Colonic mucosa (tissue), 4 donors: ENCODE results near the gene ESM1. TPM values are rescaled to one million over a fixed set of nuclear protein-coding genes. Genes with fewer than 3 reads are reported as not detected.

Experiments
- DNase-seq: peaks from one replicate; pipeline ENCODE4 v3.0.0-alpha.2; 2020
- H3K27ac ChIP-seq: fragments of 200-600 bp; one replicate; pipeline ENCODE4 v1.8.0; 2021
- H3K27me3 ChIP-seq: fragments of 200-600 bp; one replicate; pipeline ENCODE4 v1.8.0; 2021
- H3K36me3 ChIP-seq: fragments of 200-600 bp; one replicate; pipeline ENCODE4 v1.8.0; 2021
- H3K4me1 ChIP-seq: fragments of 200-600 bp; one replicate; pipeline ENCODE4 v1.8.0; 2021; ENCODE audit warnings: mild to moderate bottlenecking
- H3K4me3 ChIP-seq: fragments of 200-600 bp; one replicate; pipeline ENCODE4 v1.8.0; 2021
- H3K9ac ChIP-seq, 2 donors: one replicate each; pipeline ENCODE4 v1.7.0; 2013; ENCODE audit warnings: control low read depth in 2 of 2, low read depth in 2 of 2, low read length in 2 of 2
- H3K9me3 ChIP-seq: fragments of 200-600 bp; one replicate; pipeline ENCODE4 v1.8.0; 2021
- CTCF ChIP-seq: fragments of 200-600 bp; IDR thresholded peaks from one replicate; pipeline ENCODE4 v1.8.0; 2022; ENCODE audit warnings: antibody characterized with exemption, mild to moderate bottlenecking
- intact Hi-C: fragments of 100-400 bp; cut with DNase I; formaldehyde crosslinking; loops from one replicate; pipeline ENCODE4 v1.14.1; 2022
- total RNA-seq, 2 donors: library from RNA; stranded (reverse); fragmentation: NEBNext Ultra II Directional in 1 of 2; extraction: Animal tissue kit (Norgen Biotek cat#: 25700) in 1 of 2; gene quantifications; one replicate each; pipeline ENCODE4 v1.2.1, GENCODE V29; 2021
- donor health status: healthy.
- donor health status: DM: no; HTN: no; CAD: no.
- donor health status: DM: no; HTN: no; CAD: no.

ESM1 gene
- under 1 TPM in 1 of 2 donors, not detected in 1; 0.29 TPM for total RNA-seq

- Histone ChIP-seq H3K9ac (no peak within 1 kb of the TSS), H3K27me3 (no peaks in the 10 kb centered on the region), H3K4me1 (no peaks in the 10 kb centered on the region), H3K4me3 (no peak within 1 kb of the TSS), H3K36me3 (no peaks in the 10 kb centered on the region), H3K9me3 (no peaks in the 10 kb centered on the region), H3K27ac (no peak within 1 kb of the TSS)
- intact Hi-C loops, result no loop called here
- no peak for DNase-seq
- TF ChIP-seq CTCF, result no peak
Measured at GRCh38 chr5:54985301-54986268, at the start of gene ESM1. Gene ESM1, minus strand, starts transcription at chr5:54985593. Its CDS starts 76 bp downstream, at chr5:54985517.

GRCh38 chr5:55033568-55033967 is 48.2 kb upstream of the ESM1 start:
- intact Hi-C loops, result no loop called here
- H3K9ac ChIP-seq, result no peak overlapping the region
- H3K27ac ChIP-seq, result no peak overlapping the region

GRCh38 chr5:55031492-55031891 is 46.1 kb upstream of the ESM1 start:
- intact Hi-C loops, result no loop called here

More at GRCh38 chr5:55033568-55033967, 48.2 kb upstream of the ESM1 start:
- H3K36me3 ChIP-seq, result no peaks in the 10 kb centered on the region
- H3K27me3 ChIP-seq, result no peaks in the 10 kb centered on the region
- H3K4me1 ChIP-seq, result no peaks in the 10 kb centered on the region
- H3K9me3 ChIP-seq, result no peaks in the 10 kb centered on the region
- DNase-seq, result no peak
- TF ChIP-seq CTCF, result no peak
- no peak overlapping the region for H3K4me3 ChIP-seq

GRCh38 chr5:55030676-55031369 is 45.4 kb upstream of the ESM1 start:
- Histone ChIP-seq H3K27ac (no peak overlapping the region), H3K9ac (no peak overlapping the region), H3K9me3 (no peaks in the 10 kb centered on the region), H3K27me3 (no peaks in the 10 kb centered on the region), H3K36me3 (no peaks in the 10 kb centered on the region), H3K4me3 (no peak overlapping the region), H3K4me1 (no peaks in the 10 kb centered on the region)
- DNase-seq, result no peak
- no peak for TF ChIP-seq CTCF
- intact Hi-C loops, result no loop called here

More at GRCh38 chr5:55031492-55031891, 46.1 kb upstream of the ESM1 start:
- no peak for DNase-seq
- Histone ChIP-seq H3K4me1 (no peaks in the 10 kb centered on the region), H3K9me3 (no peaks in the 10 kb centered on the region), H3K4me3 (no peak overlapping the region), H3K27me3 (no peaks in the 10 kb centered on the region), H3K36me3 (no peaks in the 10 kb centered on the region), H3K9ac (no peak overlapping the region), H3K27ac (no peak overlapping the region)
- TF ChIP-seq CTCF, result no peak

- H3K4me3 ChIP-seq, result no peak overlapping the region
- no peaks in the 10 kb centered on the region for H3K4me1 ChIP-seq
- intact Hi-C loops, result no loop called here
- no peaks in the 10 kb centered on the region for H3K9me3 ChIP-seq
- H3K27me3 ChIP-seq, result no peaks in the 10 kb centered on the region
- H3K36me3 ChIP-seq, result no peaks in the 10 kb centered on the region
- no peak for TF ChIP-seq CTCF
- no peak overlapping the region for H3K9ac ChIP-seq
- no peak for DNase-seq
- no peak overlapping the region for H3K27ac ChIP-seq
Measured at GRCh38 chr5:55030220-55030619, 44.8 kb upstream of the ESM1 start.
